ENCODE measurements around the gene PLD1. TPM values are rescaled to one million over a fixed set of nuclear protein-coding genes. Genes with fewer than 3 reads are reported as not detected.

The PLD1 gene
- total RNA-seq, 4 donors from 2014 or later: 7.0 to 17.1 (median 13.6) TPM

DNA sequence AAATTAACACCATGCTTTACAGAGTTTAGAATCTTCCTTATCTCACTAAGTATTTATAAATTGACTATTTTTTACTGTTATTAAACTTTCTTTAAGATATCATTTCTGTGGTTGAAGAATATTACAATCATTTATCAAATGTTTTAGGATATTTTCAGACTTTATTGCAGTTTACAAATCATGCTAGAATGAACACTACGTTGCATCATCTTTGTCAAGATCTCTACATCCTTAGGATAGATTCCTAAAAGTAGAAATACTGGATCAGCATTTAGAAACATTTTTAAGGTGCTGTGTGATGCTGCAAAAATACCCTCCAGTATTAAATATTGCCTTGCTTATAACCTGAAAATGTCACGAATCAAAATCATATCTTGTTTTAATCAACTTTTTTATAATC, 2.5 kb upstream of the PLD1 start:
- H3K4me1 ChIP-seq: peaks cover 0 to 24% (median 0%) of the 10 kb centered on the region in 3 donors
- H3K9me3 ChIP-seq: no peaks in the 10 kb centered on the region
- H3K27me3 ChIP-seq: no peaks in the 10 kb centered on the region
- no peak for TF ChIP-seq POLR2A (IDR thresholded peaks at IDR 0.05)
- TF ChIP-seq, protein P1, sequence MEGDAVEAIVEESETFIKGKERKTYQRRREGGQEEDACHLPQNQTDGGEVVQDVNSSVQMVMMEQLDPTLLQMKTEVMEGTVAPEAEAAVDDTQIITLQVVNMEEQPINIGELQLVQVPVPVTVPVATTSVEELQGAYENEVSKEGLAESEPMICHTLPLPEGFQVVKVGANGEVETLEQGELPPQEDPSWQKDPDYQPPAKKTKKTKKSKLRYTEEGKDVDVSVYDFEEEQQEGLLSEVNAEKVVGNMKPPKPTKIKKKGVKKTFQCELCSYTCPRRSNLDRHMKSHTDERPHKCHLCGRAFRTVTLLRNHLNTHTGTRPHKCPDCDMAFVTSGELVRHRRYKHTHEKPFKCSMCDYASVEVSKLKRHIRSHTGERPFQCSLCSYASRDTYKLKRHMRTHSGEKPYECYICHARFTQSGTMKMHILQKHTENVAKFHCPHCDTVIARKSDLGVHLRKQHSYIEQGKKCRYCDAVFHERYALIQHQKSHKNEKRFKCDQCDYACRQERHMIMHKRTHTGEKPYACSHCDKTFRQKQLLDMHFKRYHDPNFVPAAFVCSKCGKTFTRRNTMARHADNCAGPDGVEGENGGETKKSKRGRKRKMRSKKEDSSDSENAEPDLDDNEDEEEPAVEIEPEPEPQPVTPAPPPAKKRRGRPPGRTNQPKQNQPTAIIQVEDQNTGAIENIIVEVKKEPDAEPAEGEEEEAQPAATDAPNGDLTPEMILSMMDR (IDR thresholded peaks at IDR 0.05): no peak
- TF ChIP-seq EP300 (IDR thresholded peaks at IDR 0.05): no peak
- no peak for TF ChIP-seq POLR2AphosphoS5 (IDR thresholded peaks at IDR 0.05)
- no peaks in the 10 kb centered on the region for H3K36me3 ChIP-seq
- no peak overlapping the region for H3K27ac ChIP-seq
- no peak for ATAC-seq
- no peak overlapping the region for H3K4me3 ChIP-seq
- 94 to 95% methylated on average over 2 of the region's 2 CpGs for WGBS, 2 donors (ENCODE audit: low coverage in 1 of 2)

DNA sequence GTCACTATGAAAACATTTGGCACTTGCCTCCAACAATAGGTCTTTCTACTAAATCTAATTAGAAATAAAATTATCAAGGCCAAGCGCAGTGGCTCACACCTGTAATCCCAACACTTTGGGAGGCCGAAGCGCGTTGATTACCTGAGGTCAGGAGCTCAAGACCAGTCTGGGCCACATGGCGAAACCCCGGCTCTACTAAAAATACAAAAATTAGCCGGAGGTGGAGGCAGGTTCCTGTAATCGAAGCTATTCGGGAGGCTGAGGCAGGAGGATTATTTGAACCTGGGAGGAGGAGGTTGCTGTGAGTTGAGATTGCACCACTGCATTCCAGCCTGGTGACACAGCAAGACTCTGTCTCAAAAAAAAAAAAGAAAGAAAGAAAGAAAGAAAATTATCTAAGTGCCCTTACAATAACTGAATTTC, 1.6 kb upstream of the PLD1 start:
- H3K36me3 ChIP-seq: no peaks in the 10 kb centered on the region
- peaks cover 0 to 26% (median 0%) of the 10 kb centered on the region in 3 donors for H3K4me1 ChIP-seq
- H3K9me3 ChIP-seq: no peaks in the 10 kb centered on the region
- peak overlapping the region in 3 of 4 donors; percentile 91 to 94 (median 92) for H3K27ac ChIP-seq
- 80 to 86% methylated on average over 1 to 4 of the region's 9 CpGs for WGBS, 2 donors (ENCODE audit: low coverage in 1 of 2)
- no peak overlapping the region for H3K4me3 ChIP-seq
- TF ChIP-seq POLR2A (IDR thresholded peaks at IDR 0.05): no peak
- TF ChIP-seq POLR2AphosphoS5 (IDR thresholded peaks at IDR 0.05): no peak
- TF ChIP-seq, protein P1 (IDR thresholded peaks at IDR 0.05): no peak
- TF ChIP-seq EP300 (IDR thresholded peaks at IDR 0.05): no peak
- H3K27me3 ChIP-seq: no peaks in the 10 kb centered on the region
- no peak for ATAC-seq

DNA sequence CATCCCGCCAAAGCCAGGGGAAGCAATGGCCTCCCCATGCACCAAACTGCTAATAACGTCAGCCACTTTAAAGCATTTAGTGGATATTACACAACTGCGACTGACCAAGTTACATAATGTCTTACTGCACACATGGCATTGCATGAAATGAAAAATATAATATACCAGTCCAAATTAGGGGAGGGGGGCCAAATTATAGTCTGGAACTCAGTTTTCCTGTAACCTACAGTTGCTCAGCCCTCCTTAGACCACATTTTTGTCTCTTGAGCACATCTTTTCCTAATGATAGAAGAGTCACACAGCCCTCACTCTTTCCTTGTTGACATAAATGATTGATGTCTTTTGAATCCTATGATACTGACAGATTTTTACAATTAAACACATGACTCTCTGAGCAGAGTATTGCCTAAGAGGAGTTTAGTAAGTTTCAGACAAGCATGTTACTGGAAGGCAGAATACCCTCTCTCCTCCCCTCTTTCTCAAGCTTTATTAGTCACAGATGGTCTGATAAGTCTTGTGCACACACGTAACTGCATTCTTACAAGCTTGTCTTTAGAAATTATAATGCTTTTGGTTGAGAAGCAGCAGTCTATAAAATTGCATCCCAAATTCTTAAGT, 1.1 kb upstream of the PLD1 start:
- Histone ChIP-seq H3K27me3 (no peaks in the 10 kb centered on the region), H3K4me1 (peaks cover 0 to 31% (median 3%) of the 10 kb centered on the region in 3 donors), H3K9me3 (no peaks in the 10 kb centered on the region), H3K27ac (peak overlapping the region; percentile 91 to 94 (median 92)), H3K36me3 (no peaks in the 10 kb centered on the region), H3K4me3 (no peak overlapping the region)
- TF ChIP-seq POLR2A (IDR thresholded peaks at IDR 0.05): no peak
- peak; percentile 79 for TF ChIP-seq POLR2AphosphoS5 (IDR thresholded peaks at IDR 0.05)
- ATAC-seq: peak; percentile 71
- 59 to 64% methylated on average over 3 to 4 of the region's 4 CpGs for WGBS, 2 donors (ENCODE audit: low coverage in 1 of 2)

DNA sequence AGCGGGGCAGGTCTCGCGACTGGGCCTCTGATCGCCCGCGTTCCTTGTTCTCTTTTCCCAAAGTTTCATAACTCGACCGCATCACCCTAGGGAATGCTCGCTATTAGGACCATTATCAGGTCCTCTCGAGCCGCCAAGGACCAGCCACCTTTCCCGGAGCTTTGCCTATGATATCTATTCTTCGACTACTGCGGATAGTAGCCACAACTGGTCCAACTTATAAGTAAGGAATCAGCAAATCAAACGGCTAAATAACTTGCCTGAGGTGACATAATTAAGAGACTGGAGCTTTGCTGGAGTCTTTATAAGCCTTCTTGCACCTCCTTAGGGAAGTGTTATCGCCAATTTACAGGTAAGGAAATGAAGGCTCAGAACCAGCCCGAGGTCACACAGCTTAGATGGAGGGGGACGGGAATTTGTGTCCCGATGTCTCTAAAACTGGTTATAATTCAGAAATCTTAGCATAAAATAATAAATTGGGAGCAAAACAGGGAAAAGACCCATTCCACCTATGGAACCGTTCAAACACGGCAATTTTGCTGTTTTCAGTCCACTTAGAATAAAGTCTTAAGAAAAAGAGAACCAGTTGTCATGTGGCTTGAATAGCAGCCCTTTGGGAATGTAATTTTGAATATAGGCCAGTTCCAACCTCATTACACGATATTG, 479 bp upstream of the PLD1 start:
- 21 to 29% methylated on average over 9 to 13 of the region's 22 CpGs for WGBS, 2 donors (ENCODE audit: low coverage in 1 of 2)
- ATAC-seq: no peak
- no peak for TF ChIP-seq POLR2A (IDR thresholded peaks at IDR 0.05)
- TF ChIP-seq EP300 (IDR thresholded peaks at IDR 0.05): no peak
- TF ChIP-seq POLR2AphosphoS5 (IDR thresholded peaks at IDR 0.05): no peak
- TF ChIP-seq, protein P1 (IDR thresholded peaks at IDR 0.05): no peak
- Histone ChIP-seq H3K4me1 (peaks cover 2 to 37% (median 3%) of the 10 kb centered on the region in 3 donors), H3K27me3 (no peaks in the 10 kb centered on the region), H3K36me3 (no peaks in the 10 kb centered on the region), H3K4me3 (peak overlapping the region; percentile 71 to 81), H3K27ac (peak overlapping the region; percentile 91 to 94 (median 92)), H3K9me3 (no peaks in the 10 kb centered on the region)

DNA sequence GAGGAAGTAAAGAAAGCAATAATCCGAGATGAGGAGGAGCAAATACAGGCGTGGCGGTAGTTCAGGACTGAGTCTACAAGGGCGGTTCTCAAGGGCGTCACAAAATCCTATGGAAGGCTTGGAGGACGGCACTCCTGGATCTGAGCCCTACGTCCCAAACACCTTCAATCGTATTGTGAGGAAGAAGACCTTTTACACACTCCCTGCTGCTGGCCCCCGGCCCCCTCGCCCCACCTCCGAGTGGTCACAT, 747 bp downstream of the PLD1 start:
- Histone ChIP-seq H3K27me3 (no peaks in the 10 kb centered on the region), H3K4me3 (peak overlapping the region; percentile 71 to 81), H3K36me3 (no peaks in the 10 kb centered on the region), H3K4me1 (peaks cover 5 to 50% (median 9%) of the 10 kb centered on the region in 3 donors), H3K27ac (peak overlapping the region; percentile 91 to 94 (median 92)), H3K9me3 (no peaks in the 10 kb centered on the region)
- WGBS, 2 donors (ENCODE audit: low coverage in 1 of 2): 2 to 5% methylated on average over 7 to 8 of the region's 11 CpGs
- TF ChIP-seq POLR2A (IDR thresholded peaks at IDR 0.05) (no peak), EP300 (IDR thresholded peaks at IDR 0.05) (no peak), POLR2AphosphoS5 (IDR thresholded peaks at IDR 0.05) (no peak)
- TF ChIP-seq, protein P1 (IDR thresholded peaks at IDR 0.05): no peak
- peak; percentile 2 for ATAC-seq

Measured in gastroesophageal sphincter (tissue), 4 donors.